Nephron progenitor cell (in vitro differentiated cells): Measurements from ENCODE around the gene B3GLCT.

Experiments used
- DNase-seq: peaks from one replicate; pipeline ENCODE4 v3.0.0; 2021
- H3K27ac Mint-ChIP-seq: 2 replicates; pipeline ENCODE4 v1.8.0; 2021; ENCODE audit warnings: mild to moderate bottlenecking, moderate library complexity, mixed read lengths
- H3K27me3 Mint-ChIP-seq: 2 replicates; pipeline ENCODE4 v1.8.0; 2021; ENCODE audit warnings: mild to moderate bottlenecking, low read depth, mixed read lengths; ENCODE audit not compliant: poor library complexity
- H3K36me3 Mint-ChIP-seq: 2 replicates; pipeline ENCODE4 v1.8.0; 2021; ENCODE audit warnings: low read depth, mixed read lengths
- H3K4me1 Mint-ChIP-seq: 2 replicates; pipeline ENCODE4 v1.8.0; 2021; ENCODE audit warnings: mixed read lengths
- H3K4me3 Mint-ChIP-seq: 2 replicates; pipeline ENCODE4 v1.8.0; 2021; ENCODE audit warnings: mild to moderate bottlenecking, moderate library complexity, mixed read lengths
- H3K9me3 Mint-ChIP-seq: 2 replicates; pipeline ENCODE4 v1.8.0; 2021; ENCODE audit warnings: mild to moderate bottlenecking, moderate library complexity, mixed read lengths
- TF ChIP-seq, protein P1 (sequence below): fragments of 200-600 bp; sonication (generic); IDR thresholded peaks from 2 replicates; pipeline ENCODE4 v1.5.0; 2021; ENCODE audit warnings: antibody characterized with exemption

Gene B3GLCT

DNA sequence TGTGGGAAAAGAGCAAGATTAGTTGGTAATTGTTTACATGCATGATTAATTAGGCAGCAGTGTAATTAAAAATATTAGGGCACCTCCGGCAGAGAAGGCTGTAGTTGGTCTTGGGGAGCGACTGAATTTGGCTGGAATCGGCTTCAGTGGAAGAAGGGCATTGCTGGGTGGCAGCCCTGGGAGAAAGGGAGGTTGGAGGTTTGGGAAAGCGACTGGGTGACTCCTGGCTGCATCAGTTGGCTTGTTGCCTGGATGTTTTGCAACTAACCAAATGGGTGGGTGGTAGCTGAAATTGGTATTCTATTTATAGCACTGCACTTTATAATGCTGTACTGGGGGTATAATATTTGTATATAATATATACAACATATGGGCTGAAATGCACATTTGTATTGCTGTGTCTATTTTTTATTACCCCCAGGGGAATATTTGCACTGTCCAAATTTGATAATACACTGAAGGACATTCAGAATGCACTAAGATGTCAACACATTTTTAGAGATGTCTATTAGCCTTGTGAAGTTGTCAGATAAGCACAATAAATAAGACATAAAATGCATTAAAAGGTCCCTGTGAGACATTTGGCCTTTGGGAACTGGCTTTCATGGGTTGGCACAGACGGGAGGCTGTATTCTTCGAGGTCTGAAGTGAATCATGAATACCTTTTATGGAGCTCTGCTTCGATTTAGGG, 1.7 kb downstream of the B3GLCT start:
- Mint-ChIP-seq H3K9me3 (peaks cover 6% of the 10 kb centered on the region), H3K27me3 (peaks cover 5% of the 10 kb centered on the region), H3K4me1 (peaks cover 55% of the 10 kb centered on the region), H3K27ac (no peak overlapping the region), H3K4me3 (peak overlapping the region; percentile 82), H3K36me3 (peaks cover 10% of the 10 kb centered on the region)
- DNase-seq: no peak
- TF ChIP-seq, protein P1, sequence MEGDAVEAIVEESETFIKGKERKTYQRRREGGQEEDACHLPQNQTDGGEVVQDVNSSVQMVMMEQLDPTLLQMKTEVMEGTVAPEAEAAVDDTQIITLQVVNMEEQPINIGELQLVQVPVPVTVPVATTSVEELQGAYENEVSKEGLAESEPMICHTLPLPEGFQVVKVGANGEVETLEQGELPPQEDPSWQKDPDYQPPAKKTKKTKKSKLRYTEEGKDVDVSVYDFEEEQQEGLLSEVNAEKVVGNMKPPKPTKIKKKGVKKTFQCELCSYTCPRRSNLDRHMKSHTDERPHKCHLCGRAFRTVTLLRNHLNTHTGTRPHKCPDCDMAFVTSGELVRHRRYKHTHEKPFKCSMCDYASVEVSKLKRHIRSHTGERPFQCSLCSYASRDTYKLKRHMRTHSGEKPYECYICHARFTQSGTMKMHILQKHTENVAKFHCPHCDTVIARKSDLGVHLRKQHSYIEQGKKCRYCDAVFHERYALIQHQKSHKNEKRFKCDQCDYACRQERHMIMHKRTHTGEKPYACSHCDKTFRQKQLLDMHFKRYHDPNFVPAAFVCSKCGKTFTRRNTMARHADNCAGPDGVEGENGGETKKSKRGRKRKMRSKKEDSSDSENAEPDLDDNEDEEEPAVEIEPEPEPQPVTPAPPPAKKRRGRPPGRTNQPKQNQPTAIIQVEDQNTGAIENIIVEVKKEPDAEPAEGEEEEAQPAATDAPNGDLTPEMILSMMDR: no peak

DNA sequence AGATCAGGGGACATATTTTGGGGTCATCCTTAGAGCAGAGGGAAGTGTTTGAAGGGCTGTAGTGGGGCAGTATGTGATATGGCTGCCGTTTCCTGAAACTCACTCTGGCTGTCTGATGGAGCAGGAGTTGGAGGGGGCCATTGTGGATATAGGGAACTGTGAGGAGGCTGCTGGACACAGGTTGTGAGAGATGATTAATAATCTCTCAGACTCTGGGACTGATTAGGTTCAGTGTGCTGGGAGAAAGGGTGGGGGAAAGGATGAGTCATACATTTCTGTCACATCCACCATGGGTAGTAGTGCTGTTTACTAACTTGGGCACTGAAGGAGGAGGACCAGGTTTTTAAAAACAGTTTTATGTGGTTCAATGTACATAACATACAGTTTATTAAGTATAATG, 4.8 kb downstream of the B3GLCT start:
- Mint-ChIP-seq H3K4me1 (peaks cover 64% of the 10 kb centered on the region), H3K36me3 (peaks cover 10% of the 10 kb centered on the region), H3K27me3 (peaks cover under 1% of the 10 kb centered on the region), H3K27ac (no peak overlapping the region), H3K9me3 (peaks cover 6% of the 10 kb centered on the region), H3K4me3 (no peak overlapping the region)
- DNase-seq: no peak
- TF ChIP-seq, protein P1: no peak

DNA sequence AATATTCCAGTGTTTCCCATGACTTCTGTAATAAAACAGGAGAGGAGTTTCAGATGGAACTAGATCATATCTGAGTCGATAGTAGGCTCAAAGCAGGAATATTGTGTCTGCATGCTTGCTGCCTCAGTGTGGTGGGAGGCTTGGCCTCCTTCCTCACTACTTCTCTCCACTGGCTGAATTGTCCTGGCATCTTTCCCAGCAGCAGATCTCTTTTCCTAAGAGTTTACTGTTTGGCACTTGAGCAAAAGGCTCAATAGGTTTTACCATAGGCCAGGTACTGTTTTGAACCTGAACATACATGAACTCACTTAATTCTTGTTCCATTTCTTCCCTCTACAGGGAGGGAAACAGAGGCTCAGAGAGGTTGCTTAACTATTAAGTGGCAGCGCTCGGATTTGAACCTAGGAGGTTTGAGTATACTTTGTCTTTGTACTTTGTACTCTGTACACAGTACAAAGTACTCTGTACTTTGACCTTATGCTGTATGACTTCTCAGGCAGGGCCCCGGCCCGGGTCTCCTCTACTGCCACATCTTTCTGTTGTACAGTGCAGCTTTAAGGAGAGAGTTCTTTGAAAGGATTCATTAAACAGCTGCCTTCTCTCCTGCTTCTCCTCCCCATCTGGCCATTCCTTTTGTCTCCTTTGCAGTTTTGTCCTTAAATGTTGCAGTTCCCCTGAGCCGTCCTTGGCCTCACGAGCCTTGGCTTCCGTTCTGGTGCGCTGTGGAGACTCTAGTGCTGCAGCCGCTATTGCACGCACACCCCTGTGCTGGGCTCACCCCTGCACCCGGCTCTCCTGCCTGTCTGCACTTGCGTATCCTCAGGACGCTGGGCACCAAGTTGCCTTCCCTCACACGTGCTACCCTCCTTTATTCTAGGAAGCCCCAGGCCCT, 8.1 kb downstream of the B3GLCT start:
- Mint-ChIP-seq H3K27me3 (no peaks in the 10 kb centered on the region), H3K27ac (peak overlapping the region; percentile 97), H3K9me3 (peaks cover 6% of the 10 kb centered on the region), H3K4me1 (peaks cover 71% of the 10 kb centered on the region), H3K4me3 (peak overlapping the region; percentile 41), H3K36me3 (peaks cover 10% of the 10 kb centered on the region)
- TF ChIP-seq, protein P1: no peak
- peak; percentile 3 for DNase-seq

DNA sequence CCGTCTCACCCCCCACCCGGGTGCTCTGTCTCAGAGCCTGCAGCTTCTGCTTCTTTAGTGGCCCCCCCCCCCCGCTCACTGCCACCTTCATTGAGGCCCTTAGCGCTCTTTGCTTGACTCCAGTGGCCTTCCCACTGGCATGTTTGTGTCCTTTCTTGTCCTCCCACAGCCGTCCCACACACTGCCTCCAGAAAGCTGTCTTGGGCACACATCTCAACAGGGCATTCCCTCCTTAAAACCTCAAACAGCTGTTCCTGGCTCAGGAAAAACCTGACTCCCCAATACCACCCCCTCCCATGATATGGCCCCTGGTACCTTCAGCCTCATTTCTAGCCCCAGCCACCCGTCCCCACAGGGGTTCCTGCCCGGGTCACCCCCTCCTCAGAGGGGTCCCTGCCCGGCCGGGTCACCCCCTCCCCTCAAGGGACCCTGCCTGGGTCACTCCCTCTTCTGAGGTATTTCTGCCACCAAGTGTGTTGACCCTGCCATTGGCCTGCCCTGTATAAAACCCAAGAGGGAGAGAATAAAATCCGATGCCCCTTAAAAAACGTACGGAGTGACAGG, 8.9 kb downstream of the B3GLCT start:
- H3K27ac Mint-ChIP-seq: peak overlapping the region; percentile 97
- H3K36me3 Mint-ChIP-seq: peaks cover 10% of the 10 kb centered on the region
- TF ChIP-seq, protein P1: no peak
- H3K27me3 Mint-ChIP-seq: no peaks in the 10 kb centered on the region
- H3K4me1 Mint-ChIP-seq: peaks cover 73% of the 10 kb centered on the region
- DNase-seq: no peak
- H3K9me3 Mint-ChIP-seq: peaks cover 6% of the 10 kb centered on the region
- H3K4me3 Mint-ChIP-seq: peak overlapping the region; percentile 41

DNA sequence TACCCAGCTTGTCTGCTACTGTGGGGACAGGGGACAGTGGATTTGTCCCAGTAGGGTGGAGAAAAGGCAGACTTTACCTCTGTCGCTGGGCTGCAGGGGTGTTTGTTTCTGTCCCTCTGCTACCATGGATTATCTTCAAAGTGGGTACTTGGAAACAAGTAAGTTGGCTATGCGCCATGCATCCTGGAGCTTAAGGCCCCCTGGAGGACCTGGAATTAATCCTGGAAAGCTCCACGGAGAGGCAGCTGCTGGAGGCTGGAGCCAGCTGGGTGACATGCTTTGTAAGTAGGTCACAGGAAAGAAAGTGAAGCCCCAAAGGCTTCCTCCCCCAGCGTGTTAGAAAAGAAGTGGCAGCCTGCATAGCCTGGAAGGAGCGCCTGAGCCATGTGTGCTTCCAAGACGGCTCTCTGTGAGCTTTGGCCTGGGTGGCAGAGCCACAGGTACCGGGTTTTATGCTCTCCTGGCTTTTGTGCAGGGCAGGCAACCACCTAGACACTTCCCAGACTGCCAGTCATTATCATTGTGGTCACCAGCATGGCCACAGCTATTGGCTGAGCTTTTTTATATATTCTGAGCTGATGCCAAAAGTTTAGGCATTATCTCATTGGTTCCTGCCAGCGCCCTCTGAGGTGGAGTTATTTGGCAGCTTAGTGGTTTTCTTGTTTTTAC, 9.5 kb downstream of the B3GLCT start:
- peak overlapping the region; percentile 90 for H3K27ac Mint-ChIP-seq

More for the DNA sequence above, 9.5 kb downstream of the B3GLCT start:
- Mint-ChIP-seq H3K27me3 (no peaks in the 10 kb centered on the region), H3K4me1 (peaks cover 73% of the 10 kb centered on the region), H3K9me3 (peaks cover 6% of the 10 kb centered on the region), H3K36me3 (peaks cover 8% of the 10 kb centered on the region), H3K4me3 (peak overlapping the region; percentile 25)
- DNase-seq: peak; percentile 27
- TF ChIP-seq, protein P1: no peak
